GM21447 (cell line): ENCODE results near the gene ITGB3BP.
A peak's percentile ranks its signal among the peaks of the same experiment; 100 is the strongest.
"Not testable (repeated sequence)": the region's sequence is repeated elsewhere in the genome, so short reads cannot be mapped to it uniquely, and the experiment has no call there.

Experiments used
- ATAC-seq: cut with Tn5 transposase; IDR thresholded peaks from one replicate; pipeline ENCODE4 v1.9.1; 2021; ENCODE audit not compliant: unreplicated experiment

The ITGB3BP gene, protein sequence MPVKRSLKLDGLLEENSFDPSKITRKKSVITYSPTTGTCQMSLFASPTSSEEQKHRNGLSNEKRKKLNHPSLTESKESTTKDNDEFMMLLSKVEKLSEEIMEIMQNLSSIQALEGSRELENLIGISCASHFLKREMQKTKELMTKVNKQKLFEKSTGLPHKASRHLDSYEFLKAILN

DNA sequence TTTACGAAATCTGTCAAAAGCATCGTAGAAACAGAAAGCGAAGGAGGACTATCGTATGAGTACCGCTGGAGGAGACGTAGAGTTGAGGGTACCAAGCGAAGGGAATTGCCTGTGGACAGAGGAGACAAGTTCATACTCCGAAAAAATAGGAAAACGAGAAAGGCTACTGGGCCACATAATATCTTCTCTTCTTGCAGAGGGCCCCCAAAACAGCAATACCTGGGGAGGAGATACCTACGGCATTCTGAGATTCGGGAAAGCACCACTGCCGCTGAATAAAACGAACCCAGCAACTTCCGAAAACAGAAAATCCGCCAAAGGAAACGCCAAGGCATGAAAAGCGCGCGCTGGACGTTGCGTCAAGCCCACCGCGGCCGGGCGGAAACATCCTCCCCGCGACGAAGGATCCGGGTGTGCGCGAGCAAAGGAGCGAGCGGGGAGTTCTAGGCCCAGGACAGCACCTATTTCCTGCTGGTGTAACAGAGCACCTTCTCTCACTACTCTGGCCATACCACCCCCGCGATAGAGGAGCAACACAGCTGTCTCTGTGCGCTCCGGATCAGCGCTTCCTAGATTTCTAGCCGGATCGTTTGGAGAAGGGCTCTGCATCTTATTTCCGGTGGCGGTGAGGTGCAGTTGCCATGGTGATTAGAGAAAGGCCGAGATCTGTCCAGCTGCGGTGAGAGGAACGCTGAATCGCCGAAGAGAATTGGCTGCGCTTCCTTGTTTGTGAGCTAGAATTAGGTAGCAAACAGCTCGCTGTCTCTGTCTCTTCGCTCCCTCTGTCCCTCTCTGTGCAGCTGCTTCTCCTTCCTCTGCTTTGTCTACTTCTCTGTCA lies at the start of gene ITGB3BP, which contains the start of gene EFCAB7:
TSS of gene ITGB3BP (minus strand) at position 335 of the 838 bp plus-strand sequence. CDS start at position 243, 92 bp downstream.
TSS of gene EFCAB7 (plus strand) at position 635 of the 838 bp plus-strand sequence. CDS start 2,048 bp downstream, outside the sequence.
- ATAC-seq: peak; percentile 90

DNA sequence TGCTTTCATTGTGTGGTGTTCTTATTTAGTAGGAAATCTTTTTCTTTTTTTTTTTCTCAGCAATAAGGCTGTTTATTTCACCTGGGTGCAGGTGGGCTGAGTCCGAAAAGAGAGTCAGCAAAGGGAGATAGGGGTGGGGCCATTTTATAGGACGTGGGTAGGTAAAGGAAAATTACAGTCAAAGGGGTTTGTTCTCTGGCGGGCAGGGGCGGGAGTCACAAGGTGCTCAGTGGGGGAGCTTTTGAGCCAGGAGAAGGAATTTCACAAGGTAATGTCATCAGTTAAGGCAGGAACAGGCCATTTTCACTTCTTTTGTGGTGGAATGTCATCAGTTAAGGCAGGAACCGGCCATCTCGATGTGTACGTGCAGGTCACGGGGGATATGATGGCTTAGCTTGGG lies 49.7 kb upstream of the ITGB3BP start:
- not testable (repeated sequence) for ATAC-seq

DNA sequence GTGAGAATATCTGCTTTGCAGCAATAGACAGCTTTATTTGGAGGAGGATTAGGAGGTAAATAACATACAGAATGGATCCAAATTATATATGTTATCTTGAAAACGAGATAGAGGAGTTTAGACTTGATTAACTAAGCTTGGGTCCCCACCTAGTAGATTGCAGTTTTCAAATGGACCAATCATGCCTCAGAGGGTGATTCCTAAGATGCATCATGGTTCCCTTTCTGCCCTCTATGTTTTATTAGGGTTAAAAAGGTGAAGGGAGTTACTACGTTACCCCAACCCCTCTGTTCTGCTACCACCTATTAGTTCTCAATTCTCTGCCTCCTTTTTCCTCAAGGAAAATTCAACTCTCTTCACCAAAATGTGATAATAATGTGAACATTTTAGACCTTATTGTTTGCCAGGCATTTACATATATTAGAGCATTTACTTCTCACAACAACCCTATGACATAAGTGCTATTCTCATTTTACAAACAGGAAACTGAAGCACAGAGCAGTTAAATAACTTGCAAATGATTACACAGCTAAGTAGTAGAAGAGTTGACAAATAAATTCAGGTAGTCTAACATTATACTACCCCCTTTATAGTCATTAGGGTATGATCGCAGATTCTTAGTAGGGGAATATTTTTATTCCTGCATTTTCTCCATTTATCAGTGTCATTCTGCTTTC lies 46.8 kb upstream of the ITGB3BP start:
- no peak for ATAC-seq

DNA sequence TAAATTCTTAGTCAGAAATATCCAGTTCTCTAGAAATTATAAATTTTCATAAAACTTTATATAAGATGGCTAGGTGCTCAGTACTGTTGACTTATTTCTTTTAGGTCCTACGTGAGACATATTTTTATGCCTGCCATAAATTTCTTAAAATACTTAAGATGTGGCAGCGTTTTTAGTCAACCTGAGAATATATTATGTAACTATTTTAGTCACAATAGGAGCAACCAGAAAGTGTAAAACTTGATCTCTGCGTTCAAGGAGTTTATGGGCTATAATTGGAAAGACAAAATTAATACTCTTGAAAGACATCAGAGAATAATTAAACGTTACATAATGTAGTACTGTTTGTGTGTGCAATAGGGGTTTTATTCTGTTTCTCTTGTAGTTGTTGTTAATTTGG lies 46.0 kb upstream of the ITGB3BP start:
- no peak for ATAC-seq

DNA sequence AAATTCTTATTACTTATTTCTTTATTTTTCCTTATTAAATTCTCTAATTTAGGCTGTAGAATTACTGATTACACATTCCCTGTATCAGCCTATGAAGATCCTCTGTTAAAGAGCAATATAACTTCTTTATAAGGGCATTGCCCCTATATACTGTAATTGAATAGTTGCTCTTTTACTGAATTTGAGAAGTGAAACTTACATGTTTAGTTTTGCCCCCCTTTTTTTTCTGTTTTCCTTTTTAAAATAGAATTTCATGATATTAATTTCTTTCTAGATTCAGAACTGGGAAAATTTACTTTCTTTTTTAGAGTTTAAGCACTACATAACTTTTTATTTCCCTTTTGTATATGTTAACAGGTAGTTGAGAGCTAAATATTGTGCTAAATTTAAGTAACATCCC lies 40.7 kb upstream of the ITGB3BP start:
- ATAC-seq: peak; percentile 80

DNA sequence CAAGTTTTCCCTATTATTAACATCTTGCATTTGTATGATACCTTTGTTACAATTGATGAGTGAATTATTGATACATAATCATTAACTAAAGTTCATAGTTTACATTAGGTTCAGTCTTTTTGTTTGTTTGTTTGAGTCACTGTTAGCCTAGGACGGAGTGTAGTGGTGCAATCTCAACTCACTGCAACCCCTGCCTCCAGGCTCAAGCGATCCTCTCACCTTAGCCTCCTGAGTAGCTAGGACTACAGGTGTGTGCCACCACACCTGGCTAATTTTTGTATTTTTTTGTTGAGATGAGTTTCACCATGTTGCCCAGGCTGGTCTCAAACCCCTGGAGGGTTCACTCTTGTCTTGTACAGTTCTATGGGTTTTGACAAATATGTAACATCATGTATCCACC lies 36.3 kb upstream of the ITGB3BP start:
- no peak for ATAC-seq

DNA sequence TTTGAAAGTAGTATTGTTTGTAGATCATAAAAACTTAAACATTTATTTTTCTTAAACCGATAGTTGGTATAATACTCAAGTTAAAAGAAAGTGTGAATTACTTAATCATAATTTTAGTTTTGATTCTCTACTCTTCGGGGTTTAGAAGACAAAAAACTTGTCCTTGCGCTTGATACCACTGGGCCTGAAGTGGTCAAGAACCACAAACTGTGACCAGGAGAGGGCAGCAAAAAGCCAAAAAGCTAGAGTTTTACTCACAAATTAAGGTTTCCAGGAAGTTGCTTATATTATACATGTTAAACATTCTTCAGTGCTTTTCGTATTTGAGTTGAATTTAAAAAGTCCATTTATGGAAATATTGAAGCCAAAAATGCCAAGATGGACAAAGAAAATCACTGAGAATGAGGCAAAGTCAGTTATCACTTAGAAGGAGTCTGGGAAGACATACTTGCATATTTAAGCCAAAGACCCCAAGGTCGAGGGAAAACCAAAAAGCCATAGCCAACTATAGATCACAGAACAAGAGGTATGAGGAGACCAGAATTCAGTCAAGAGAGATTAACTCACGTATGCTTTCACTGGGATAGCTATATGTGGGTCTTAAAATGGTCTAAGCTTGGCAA lies 34.5 kb upstream of the ITGB3BP start:
- ATAC-seq: no peak

DNA sequence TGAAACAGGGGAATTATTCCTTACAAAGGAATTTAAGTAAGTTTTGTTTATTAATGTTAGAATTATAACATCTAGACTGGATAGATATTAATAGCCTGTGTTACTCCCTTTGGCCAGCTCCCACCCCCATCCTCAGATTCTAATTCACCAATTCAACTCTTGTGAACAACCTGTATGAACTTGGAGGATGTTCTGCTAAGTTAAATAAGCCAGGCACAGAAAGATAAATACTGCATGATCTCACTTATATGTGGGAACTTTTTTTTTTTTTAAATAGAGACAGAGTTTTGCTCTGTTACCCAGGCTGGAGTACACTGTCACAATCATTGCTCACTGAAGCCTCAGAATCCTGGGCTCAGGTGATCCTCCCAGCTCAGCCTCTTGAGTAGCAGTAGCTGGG lies 32.5 kb upstream of the ITGB3BP start:
- ATAC-seq: no peak

DNA sequence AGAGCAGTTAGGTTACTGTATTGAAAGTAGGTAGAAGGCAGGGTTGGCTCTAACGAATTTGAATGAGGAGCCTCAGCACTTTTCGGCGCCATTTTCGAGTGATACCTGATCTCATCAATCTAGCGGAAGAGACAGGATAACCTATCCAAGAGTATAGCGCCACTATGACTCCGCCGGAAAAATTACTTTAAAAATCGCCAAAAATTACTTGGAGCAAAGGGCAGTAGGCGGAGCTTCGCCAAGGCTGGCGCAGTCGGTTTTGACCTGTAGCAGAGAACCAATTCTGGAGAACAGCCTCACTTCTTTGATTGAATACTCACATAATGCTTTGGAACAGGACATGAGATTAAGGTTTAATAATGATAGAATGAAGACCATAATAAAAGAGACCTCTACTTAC lies 25.9 kb upstream of the ITGB3BP start:
- no peak for ATAC-seq

DNA sequence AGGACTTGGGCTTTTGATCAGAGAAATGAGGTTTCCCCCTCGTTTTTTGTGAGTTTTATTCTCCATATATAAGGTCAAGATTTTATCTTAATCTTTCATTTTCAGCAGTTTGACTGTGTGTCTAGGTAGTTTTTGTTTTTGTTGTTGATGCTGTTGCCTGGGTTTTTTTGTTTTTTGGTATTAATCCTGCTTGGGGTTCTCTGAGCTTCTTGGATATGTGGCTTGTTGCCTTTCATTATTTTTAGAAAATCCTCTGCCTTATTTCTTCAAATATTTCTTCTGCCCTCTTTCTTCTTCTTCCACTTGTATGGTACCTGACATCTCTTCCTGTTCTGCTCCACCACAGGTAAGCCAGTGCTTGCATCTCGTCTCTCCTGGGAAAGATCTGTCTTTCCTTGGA lies 25.3 kb upstream of the ITGB3BP start:
- no peak for ATAC-seq

DNA sequence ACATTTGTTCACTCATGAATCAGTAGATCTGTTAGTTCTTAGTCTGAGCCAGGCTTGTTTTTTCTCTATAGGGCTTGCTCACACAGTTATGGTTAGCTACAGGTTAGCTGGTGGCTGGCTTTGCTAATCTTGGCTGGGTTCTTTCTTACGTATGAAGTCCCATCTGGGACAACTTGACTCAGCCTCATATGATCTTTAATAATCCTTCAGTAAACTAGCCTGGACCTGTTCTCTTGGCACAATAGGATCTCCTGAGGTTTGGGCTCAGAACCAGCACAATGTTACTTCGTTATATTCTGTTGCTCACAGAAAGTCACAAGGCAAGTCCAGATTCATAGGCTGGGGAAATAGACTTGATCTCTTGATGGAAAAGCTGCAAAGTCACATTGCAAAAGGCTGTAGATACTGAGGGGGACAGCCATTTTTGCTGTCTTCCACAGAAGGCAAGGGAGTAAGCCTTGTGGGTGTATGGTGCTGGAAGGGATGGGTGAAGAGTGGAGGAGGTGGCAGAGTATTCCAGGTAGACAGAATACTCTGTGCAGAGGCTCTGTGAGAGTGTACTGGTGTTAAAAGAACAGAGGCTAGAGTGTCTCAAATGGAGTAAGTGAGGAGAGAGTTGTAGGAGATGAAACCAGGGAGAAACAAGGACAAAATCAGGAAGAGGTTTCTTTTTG lies 24.7 kb upstream of the ITGB3BP start:
- ATAC-seq: no peak

DNA sequence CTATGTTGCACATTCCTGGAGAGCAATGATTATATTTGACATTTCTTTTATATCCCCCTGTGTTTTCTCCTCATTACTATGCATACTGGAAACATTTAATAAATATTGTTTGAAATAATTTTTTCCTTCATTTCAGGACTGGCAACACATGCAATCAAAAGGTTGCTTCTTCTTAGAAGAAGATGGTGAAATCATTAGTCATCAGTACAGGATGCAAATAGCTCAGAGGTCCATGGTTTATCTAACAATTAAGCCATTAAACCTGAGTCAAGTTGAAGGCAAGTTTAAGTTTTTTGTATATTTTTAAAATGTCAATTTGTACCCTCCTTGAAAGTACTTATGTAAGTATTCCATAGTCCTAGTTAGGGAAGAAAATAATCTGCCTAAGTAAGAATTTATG lies 22.8 kb upstream of the ITGB3BP start:
- ATAC-seq: no peak

DNA sequence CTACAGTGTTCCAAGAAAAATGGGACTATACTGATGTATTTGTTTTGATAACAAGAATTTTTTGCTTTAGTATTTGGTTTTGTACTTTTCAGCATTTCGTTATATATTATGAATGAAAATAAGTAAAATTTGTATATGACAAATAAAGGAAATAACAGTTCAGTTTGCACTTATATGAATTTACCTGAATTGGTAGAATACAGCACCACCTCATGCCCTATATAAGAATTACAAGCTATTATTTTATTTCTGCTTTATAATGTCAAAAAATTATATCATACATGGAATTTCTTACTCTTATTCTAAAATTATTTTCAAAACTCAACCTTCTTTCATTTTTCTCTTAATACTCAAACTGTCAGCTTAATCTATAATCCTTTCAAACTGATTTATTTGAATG lies 14.9 kb upstream of the ITGB3BP start:
- no peak for ATAC-seq

DNA sequence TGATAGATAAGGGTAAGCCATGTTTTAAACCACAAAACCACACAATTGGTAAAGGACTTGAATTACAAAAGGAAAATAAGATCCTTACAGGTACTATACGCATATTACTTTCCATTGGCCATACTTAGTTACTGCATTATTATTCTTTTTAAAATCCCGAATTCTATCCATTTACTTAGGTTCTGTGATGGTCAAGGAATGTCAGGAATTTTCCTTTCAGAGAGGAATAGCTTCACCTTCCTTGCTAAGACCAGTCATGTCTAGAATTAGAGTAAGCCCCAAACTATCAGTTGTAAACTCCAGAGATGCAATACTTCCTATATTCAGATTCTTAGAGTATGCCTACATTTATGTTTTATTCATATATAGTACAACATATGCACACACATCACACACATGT lies 14.0 kb upstream of the ITGB3BP start:
- no peak for ATAC-seq

DNA sequence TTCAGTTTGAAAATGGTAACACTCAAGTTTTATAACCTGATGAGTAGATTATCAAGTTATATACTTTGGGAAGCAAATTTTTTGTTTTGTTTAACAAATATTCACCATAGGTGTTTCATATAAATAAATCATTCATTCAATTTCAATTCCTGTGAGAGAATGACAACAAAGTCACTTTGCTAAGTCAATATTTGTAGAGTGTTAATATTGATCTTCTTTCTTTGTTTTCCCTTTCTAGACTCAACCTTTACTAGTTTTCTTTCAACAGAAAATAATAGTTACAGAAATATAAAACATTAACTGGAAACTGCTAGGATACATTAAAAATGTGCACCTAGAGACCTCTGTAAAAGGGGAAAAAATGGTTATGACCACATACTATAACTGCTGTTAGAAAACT lies 11.4 kb upstream of the ITGB3BP start:
- no peak for ATAC-seq

DNA sequence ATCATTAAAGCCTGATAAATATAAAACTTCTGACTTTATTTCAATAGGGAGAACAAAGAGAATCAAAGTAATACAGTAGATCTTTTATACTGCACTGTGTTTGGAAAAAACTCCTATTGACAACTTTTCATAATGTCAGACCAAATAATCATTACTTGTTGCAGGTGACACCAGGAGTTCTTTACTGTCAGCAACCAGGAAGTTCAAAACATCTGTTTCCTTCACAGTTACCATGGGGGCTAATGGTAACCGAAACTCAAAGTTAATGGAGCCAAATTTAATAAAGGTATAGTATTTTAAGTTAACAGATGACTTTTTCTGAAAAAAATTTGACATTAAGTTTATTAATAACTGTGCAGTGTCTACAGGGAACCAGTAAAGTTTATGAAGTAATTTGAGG lies 10.9 kb upstream of the ITGB3BP start:
- no peak for ATAC-seq

DNA sequence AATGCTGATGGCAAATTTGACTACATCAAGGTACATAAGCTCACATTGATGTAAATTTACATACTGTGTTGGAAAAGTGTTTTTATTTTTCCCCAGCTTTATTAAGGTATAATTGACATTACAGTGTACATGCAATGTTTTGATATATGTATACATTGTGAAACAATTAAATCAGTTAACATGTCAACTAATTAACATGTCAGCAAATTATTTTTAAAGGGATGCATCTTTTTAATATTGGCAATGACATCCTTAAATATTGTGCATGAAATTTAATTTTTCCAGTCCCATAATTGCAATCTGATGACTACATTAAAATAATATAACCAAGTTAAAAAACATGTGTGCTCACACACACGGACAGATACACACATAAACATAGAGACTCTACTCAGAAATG lies 9.7 kb upstream of the ITGB3BP start:
- ATAC-seq: no peak

DNA sequence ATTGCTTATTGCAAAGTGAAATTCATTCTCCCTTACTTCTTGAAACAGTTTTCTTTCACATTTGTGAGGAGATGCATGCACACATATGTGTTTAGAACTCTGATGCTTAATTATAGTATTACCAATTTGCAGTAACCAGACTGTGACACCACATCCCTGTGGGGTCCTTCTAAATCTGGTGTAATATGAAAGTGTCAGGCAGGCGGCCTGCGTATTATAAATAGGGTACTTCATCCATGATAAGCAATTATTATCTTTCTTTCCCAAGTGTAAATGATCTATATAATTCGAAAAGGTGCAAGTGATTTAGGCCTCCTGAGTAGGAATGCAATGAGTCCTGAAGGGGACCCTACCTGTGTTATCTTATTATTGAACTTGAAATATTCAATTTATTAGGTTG lies 1.2 kb upstream of the ITGB3BP start:
- no peak for ATAC-seq

DNA sequence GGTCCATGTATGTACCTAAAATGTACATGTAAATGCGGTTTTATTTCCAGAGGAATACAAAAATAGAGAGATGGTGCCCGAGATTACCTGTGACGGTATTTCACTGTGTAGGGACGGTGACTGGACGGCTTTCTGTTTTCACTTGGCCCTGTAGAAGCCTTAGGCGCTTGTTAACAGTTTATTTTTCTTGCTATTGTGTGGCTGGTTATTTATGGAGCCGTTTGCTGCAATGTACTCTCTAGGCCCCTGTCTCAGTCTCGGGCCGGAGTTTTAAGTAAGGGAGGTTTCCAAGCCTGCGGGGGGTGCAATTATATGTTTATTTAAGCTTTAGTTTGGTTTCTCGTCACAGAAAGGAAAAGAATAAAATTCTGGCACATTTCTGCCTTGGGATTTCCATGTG lies 713 bp upstream of the ITGB3BP start:
- peak; percentile 11 for ATAC-seq

DNA sequence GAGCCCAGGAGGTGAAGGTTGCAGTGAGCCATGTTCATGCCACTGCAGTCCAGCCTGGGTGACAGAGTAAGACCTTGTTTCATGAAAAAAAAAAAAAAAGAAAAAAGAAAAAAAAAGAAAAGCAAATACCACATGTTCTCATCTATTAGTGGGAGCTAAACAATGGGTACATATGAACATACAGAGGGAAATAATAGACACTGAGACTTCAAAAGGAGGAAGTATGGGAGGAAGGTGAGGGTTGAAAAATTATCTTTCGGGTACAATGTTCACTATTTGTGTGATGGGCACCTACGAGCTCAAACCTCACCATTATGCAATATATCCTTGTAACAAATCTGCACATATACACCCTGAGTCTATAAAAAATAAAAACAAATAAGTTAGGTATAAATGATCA lies 6.4 kb downstream of the ITGB3BP start:
- ATAC-seq: no peak

DNA sequence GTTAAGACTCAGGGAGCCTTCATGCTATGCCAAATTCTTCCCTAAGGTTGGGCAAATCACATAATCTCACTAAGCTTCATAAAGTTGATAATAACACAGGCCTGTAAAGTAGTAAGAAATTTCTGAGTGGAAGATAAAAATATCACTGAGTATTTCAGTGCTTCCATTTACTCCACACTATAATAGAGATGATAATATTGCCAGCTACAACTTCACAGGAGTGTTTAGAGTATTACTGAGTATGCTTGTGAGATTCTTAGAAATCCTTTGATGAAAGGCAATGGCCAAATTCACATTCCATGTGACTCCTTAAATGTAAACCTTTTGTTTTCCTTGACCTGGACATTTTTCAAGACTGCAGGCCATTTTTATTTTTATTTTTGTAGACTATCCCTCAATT lies 10.4 kb downstream of the ITGB3BP start:
- ATAC-seq: no peak
